CD4-positive, CD25-positive, alpha-beta regulatory T cell (primary cell): ENCODE results near the gene ZDHHC11B. TPM values are rescaled to one million over a fixed set of nuclear protein-coding genes. Genes with fewer than 3 reads are reported as not detected.
"Not testable (repeated sequence)": the region's sequence is repeated elsewhere in the genome, so short reads cannot be mapped to it uniquely, and the experiment has no call there.

ENCODE experiments used
- ATAC-seq, 2 donors: fragments of 150-1000 bp; cut with Tn5 transposase; one replicate each; pipeline ENCODE4 v1.10.0; 2021; ENCODE audit warnings: low read depth in 2 of 2, moderate number of reproducible peaks in 2 of 2, moderate library complexity in 1 of 2
- DNase-seq, 3 donors: peaks; one replicate each; pipeline versions ENCODE4 v3.0.0 to v3.0.0-alpha.2; 2012 to 2022; ENCODE audit warnings: mixed read lengths in 1 of 3
- H3K27ac ChIP-seq: one replicate; pipeline ENCODE4 v1.7.0; 2013; ENCODE audit warnings: mild to moderate bottlenecking, low read length; ENCODE audit not compliant: insufficient read depth, poor library complexity, severe bottlenecking
- H3K27me3 ChIP-seq: one replicate; pipeline ENCODE4 v1.7.0; 2013; ENCODE audit warnings: low read length; ENCODE audit not compliant: control insufficient read depth, insufficient read depth
- H3K36me3 ChIP-seq: one replicate; pipeline ENCODE4 v1.7.0; 2013; ENCODE audit warnings: mild to moderate bottlenecking, low read length, moderate library complexity; ENCODE audit not compliant: control insufficient read depth, insufficient read depth
- H3K4me1 ChIP-seq: 2 replicates; pipeline ENCODE4 v1.7.0; 2013; ENCODE audit warnings: mild to moderate bottlenecking, low read length; ENCODE audit not compliant: insufficient read depth, control insufficient read depth, poor library complexity, severe bottlenecking
- H3K4me3 ChIP-seq: one replicate; pipeline ENCODE4 v1.7.0; 2013; ENCODE audit warnings: low read depth, mild to moderate bottlenecking, low read length, moderate library complexity
- H3K9me3 ChIP-seq, 2 experiments: 1 replicate in 1 of 2; 2 replicates in 1 of 2; pipeline ENCODE4 v1.7.0; 2013; ENCODE audit warnings: low read length in 2 of 2, mild to moderate bottlenecking in 1 of 2, moderate library complexity in 1 of 2; ENCODE audit not compliant: control insufficient read depth in 2 of 2
- H3K27ac Mint-ChIP-seq, 3 donors: one replicate each; pipeline ENCODE4 v1.8.0; 2020 to 2022; ENCODE audit warnings: mild to moderate bottlenecking in 3 of 3, mixed read lengths in 3 of 3, moderate library complexity in 2 of 3
- H3K27me3 Mint-ChIP-seq: one replicate; pipeline ENCODE4 v1.8.0; 2022; ENCODE audit warnings: mild to moderate bottlenecking, mixed read lengths
- H3K36me3 Mint-ChIP-seq: one replicate; pipeline ENCODE4 v1.8.0; 2020; ENCODE audit warnings: mixed read lengths
- H3K4me1 Mint-ChIP-seq, 4 donors: one replicate each; pipeline ENCODE4 v1.8.0; 2020 to 2022; ENCODE audit warnings: mixed read lengths in 4 of 4, mild to moderate bottlenecking in 1 of 4
- H3K4me3 Mint-ChIP-seq, 4 donors: one replicate each; pipeline ENCODE4 v1.8.0; 2020 to 2022; ENCODE audit warnings: mild to moderate bottlenecking in 4 of 4, mixed read lengths in 4 of 4, moderate library complexity in 3 of 4
- H3K9me3 Mint-ChIP-seq, 7 donors: one replicate each; pipeline ENCODE4 v1.8.0; 2020 to 2022; ENCODE audit warnings: mixed read lengths in 7 of 7, mild to moderate bottlenecking in 3 of 7, moderate library complexity in 2 of 7
- polyA plus RNA-seq, 4 donors: library from polyadenylated mRNA; unstranded; fragments of 300-500 nt; fragmentation: Illumina TruSeq; gene quantifications; one replicate each; pipeline ENCODE4 v1.2.3, GENCODE V29; 2021
- total RNA-seq: library from RNA; stranded (reverse); gene quantifications from one replicate; pipeline ENCODE4 v1.2.3, GENCODE V29; 2022

ZDHHC11B gene
- total and polyA plus RNA-seq, 5 donors from 2014 or later: 17.7 TPM; not detected in 4

- Mint-ChIP-seq H3K4me3 (no peak overlapping the region), H3K27ac (no peak overlapping the region), H3K9me3 (peaks cover 0 to 6% (median 0%) of the 10 kb centered on the region in 7 donors), H3K4me1 (no peaks in the 10 kb centered on the region), H3K27me3 (no peaks in the 10 kb centered on the region), H3K36me3 (no peaks in the 10 kb centered on the region)
- H3K36me3 ChIP-seq: no peaks in the 10 kb centered on the region
- H3K4me1 ChIP-seq: no peaks in the 10 kb centered on the region
- no peak for DNase-seq
- no peaks in the 10 kb centered on the region for H3K27me3 ChIP-seq
- no peak for ATAC-seq
- H3K9me3 ChIP-seq: peaks cover 3 to 7% of the 10 kb centered on the region in 2 experiments
- H3K4me3 ChIP-seq: no peak overlapping the region
- H3K27ac ChIP-seq: no peak overlapping the region
Measured at GRCh38 chr5:815449-815848, 30.9 kb upstream of the ZDHHC11B start.

DNA sequence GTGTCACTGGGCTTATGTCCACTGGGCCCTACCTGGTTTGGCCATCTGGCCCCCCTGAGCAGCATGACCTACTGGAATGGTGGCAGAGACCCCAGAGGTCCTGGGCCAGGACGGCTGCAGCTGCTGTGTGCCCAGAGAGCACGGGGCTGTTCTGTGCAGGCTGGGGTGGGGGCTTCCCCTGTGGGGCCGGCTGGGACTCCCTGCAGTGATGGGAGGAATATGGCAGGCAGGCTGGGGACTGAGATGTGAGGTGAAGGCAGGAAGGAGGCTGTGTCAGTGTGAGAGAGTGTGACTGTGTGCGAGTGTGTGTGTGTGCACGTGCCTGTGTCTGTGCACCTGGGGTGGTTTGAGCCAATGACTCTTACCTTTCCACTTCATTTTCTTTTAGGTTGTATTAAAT is 29.0 kb upstream of the ZDHHC11B start:
- H3K4me3 ChIP-seq, H3K4me1 Mint-ChIP-seq, H3K27ac Mint-ChIP-seq, H3K4me3 Mint-ChIP-seq, H3K27me3 ChIP-seq, H3K27ac ChIP-seq, DNase-seq, H3K36me3 Mint-ChIP-seq, H3K9me3 ChIP-seq, H3K9me3 Mint-ChIP-seq, H3K4me1 ChIP-seq, H3K27me3 Mint-ChIP-seq, H3K36me3 ChIP-seq: not testable (repeated sequence)
- peak in 1 of 2 donors; percentile 17 for ATAC-seq

DNA sequence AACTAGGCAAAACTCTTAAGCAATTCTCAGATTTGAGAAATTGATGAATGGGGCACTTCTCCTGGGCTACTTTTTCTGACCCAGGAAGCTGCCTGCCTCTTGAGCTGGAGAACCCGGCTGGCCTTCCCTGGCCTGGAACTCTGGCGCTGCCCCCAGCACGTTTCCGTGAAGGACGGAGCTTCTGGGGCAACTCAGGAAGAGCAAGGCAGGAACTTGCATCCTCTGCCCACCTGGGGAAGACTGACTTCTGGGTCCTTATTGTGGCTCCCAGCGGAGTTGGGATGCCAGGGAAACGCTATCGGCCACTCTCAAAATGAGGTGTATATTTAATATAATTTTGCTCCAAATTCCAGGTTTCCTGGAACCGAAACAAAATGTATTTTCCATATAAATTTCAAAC is 26.9 kb upstream of the ZDHHC11B start:
- H3K27ac ChIP-seq, DNase-seq, ATAC-seq, H3K27me3 ChIP-seq, H3K4me3 ChIP-seq, H3K27me3 Mint-ChIP-seq, H3K4me1 Mint-ChIP-seq, H3K27ac Mint-ChIP-seq, H3K36me3 Mint-ChIP-seq, H3K36me3 ChIP-seq, H3K9me3 ChIP-seq, H3K9me3 Mint-ChIP-seq, H3K4me1 ChIP-seq, H3K4me3 Mint-ChIP-seq: not testable (repeated sequence)

DNA sequence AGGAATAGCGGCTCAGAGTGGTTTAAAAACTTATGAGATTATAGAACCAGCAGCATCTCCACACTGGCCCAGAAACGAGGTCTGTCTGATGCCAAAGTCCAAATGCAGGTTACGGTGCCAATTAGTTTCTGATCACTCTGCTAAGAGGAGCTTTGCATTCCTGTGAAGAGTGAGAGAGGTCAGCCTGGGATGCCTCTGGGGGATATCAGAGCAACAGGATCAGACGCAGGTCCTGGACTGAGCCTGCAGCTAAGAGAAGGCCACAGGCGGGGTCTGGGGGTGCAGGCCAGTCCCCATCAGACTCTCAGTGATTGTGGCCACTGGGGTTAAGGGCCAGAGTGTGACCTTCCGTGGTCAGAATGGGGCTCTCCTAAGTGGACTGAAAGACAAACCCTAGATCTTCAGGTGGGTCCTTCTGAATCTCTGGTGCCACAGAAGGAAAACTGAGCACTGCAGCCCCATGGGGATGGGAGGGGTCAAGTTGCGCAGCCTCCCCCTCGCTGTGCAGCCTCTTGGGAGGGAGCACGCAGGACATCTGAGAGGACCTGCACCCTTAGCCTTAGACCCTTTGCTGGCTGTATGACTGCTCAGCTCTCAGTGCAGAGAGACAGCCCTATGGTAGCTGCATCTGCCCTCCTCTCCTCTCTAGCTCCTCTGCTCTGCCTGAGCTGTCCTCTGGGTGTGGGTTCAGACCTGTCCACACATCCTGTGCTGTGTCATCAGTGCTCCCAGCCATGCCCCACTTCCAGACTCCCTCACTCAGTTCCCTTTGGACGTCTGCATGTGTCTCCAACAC is 23.4 kb upstream of the ZDHHC11B start:
- H3K36me3 ChIP-seq, H3K4me1 Mint-ChIP-seq, H3K36me3 Mint-ChIP-seq, H3K27ac Mint-ChIP-seq, H3K4me3 Mint-ChIP-seq, DNase-seq, H3K27ac ChIP-seq, H3K27me3 ChIP-seq, H3K4me1 ChIP-seq, H3K4me3 ChIP-seq: not testable (repeated sequence)
- peaks cover 4 to 12% of the 10 kb centered on the region in 2 experiments for H3K9me3 ChIP-seq
- Mint-ChIP-seq H3K9me3 (peaks cover 0 to 19% (median 4%) of the 10 kb centered on the region in 7 donors), H3K27me3 (peaks cover 15% of the 10 kb centered on the region)
- ATAC-seq: peak; percentile 10 to 34

DNA sequence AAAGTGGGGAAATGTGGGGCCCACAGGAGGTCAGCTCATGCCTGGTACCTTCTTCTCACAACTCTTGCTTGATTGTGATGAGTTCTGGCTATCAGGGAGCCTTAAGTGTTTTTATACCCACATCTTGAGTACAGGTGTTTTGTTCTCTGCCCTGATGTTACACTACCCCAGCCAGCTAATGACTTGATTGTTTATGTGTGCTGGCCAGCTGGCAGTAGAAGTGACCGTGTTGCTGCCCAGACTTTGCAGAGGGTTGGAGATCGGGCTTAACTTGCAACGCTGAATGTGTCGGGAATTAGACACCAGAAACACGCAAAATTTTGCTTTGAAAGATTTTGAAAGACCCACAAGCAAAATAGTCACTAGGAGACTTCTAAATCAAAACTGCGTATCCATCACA is 16.9 kb upstream of the ZDHHC11B start:
- peaks cover 0 to 25% (median 5%) of the 10 kb centered on the region in 7 donors for H3K9me3 Mint-ChIP-seq
- H3K27me3 Mint-ChIP-seq: peaks cover 15% of the 10 kb centered on the region
- H3K9me3 ChIP-seq: peaks cover 4 to 12% of the 10 kb centered on the region in 2 experiments
- H3K36me3 ChIP-seq: no peaks in the 10 kb centered on the region
- H3K4me1 ChIP-seq: no peaks in the 10 kb centered on the region
- H3K4me3 Mint-ChIP-seq: no peak overlapping the region
- H3K4me1 Mint-ChIP-seq: no peaks in the 10 kb centered on the region
- DNase-seq (no peak), ATAC-seq (no peak)
- H3K36me3 Mint-ChIP-seq: peaks cover 4% of the 10 kb centered on the region
- no peak overlapping the region for H3K27ac ChIP-seq
- no peaks in the 10 kb centered on the region for H3K27me3 ChIP-seq
- no peak overlapping the region for H3K27ac Mint-ChIP-seq
- no peak overlapping the region for H3K4me3 ChIP-seq

- not testable (repeated sequence) for H3K4me1 ChIP-seq, DNase-seq, H3K27me3 ChIP-seq, H3K36me3 ChIP-seq, H3K27ac ChIP-seq, H3K4me3 Mint-ChIP-seq, H3K4me1 Mint-ChIP-seq, H3K4me3 ChIP-seq, H3K27ac Mint-ChIP-seq, H3K36me3 Mint-ChIP-seq, ATAC-seq
- peaks cover 10% of the 10 kb centered on the region for H3K27me3 Mint-ChIP-seq
- H3K9me3 ChIP-seq: peaks cover 4 to 12% of the 10 kb centered on the region in 2 experiments
- peaks cover 0 to 25% (median 5%) of the 10 kb centered on the region in 7 donors for H3K9me3 Mint-ChIP-seq
Measured at GRCh38 chr5:801055-801454, 16.5 kb upstream of the ZDHHC11B start.

DNA sequence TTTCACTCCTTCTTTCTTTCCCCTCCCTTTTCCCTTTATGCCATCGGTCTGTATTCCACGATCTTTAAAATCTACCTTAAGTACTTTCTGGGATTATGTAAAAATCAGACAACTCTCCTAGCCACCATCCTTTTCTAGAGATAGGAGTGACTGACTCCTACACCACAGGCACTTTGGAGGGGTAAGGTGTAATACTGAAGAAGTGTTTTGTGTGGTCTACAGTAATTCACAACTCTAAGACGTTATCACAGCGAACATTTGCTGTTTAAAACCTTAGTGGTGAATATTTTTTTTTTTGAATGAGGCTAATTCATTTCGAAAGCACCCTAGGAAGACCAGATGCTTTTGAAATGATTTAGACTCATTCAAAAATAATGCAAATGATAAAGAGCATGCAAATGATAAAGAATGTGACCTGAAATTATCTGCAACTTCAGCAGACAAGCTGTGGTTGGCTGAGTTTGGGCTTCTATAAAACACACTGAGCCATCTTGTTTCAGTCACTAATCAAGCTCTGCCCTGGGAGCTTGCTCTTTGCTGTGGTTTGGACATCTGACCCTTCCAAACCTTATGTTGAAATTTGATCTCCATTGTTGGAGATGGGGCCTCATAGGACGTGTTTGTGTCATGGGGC is 14.1 kb upstream of the ZDHHC11B start:
- not testable (repeated sequence) for H3K27me3 ChIP-seq, H3K36me3 ChIP-seq, H3K27ac Mint-ChIP-seq, H3K9me3 ChIP-seq, H3K4me3 Mint-ChIP-seq, ATAC-seq, H3K4me1 ChIP-seq, H3K27me3 Mint-ChIP-seq, H3K27ac ChIP-seq, H3K4me1 Mint-ChIP-seq, H3K4me3 ChIP-seq, H3K36me3 Mint-ChIP-seq, DNase-seq
- H3K9me3 Mint-ChIP-seq: peaks cover 1 to 21% (median 7%) of the 10 kb centered on the region in 7 donors

DNA sequence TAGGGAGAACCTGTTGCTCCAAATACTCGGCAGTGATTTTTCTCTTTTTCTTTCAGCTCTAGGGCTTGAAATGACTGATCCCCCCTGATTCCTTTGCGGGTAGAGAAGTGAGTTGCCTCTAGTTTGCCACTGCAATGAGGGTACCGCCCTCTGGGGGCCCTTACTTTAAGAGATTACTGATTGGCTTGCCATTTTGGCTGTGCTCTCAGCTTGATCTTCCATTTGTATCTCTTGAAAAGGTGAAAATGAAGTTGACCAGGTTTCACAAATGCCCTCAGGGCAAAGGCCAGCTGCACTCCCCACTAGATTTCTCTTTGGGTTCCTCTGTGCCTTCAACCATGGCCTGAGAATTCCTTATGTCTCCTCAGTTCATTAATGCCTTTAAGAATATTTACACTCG is 13.5 kb upstream of the ZDHHC11B start:
- not testable (repeated sequence) for H3K4me3 ChIP-seq, H3K4me1 Mint-ChIP-seq, H3K27me3 ChIP-seq, H3K27ac ChIP-seq, DNase-seq, H3K27ac Mint-ChIP-seq, H3K36me3 ChIP-seq, H3K4me1 ChIP-seq, H3K9me3 ChIP-seq, ATAC-seq, H3K36me3 Mint-ChIP-seq, H3K4me3 Mint-ChIP-seq
- H3K9me3 Mint-ChIP-seq: peaks cover 1 to 23% (median 7%) of the 10 kb centered on the region in 7 donors
- peaks cover 14% of the 10 kb centered on the region for H3K27me3 Mint-ChIP-seq
